ENCODE measurements around the gene STX2.

STX2 gene

DNA sequence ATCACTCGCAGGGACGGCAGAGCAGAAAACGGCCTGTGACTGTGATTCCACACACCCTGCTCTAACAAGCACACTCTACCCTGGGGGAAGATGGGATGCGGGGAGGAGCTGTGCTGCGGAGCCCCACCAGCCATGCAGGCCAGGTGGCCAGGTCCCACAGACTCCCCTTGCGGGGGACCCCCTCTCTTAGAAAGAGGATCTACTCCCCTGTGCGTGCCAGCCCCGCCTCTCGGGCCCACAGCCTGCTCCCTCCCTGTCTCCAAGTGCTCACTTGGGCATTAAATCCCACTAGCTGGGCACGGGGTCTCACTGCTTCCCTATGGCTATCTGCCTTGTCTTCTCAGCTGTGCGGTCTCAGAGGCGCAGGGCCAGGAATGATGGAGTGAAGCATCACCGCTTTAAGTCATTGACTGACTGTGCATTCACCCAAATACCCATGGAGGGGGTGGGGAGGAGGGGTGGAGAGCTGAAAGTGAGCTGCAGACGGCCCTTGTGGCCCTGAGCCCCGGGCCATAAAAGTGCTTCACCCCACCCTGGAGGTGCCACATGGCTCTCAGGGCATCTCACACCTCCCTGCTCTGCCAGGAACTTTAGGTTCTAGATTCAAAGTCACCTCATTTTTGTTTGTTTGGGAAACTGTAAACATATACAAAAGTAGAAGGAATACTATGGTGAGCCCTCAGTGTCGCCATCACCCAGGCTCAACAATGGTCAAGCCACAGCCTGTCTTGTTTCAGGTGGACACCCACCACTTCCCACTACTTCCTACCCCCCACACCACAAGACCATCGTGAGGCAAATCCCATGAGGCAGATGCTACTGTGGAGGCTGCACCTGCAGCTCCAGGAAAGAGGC, 9.4 kb downstream of the STX2 start:
- DNase-seq (ENCODE audit: low read depth), result no peak
- TF ChIP-seq CTCF (conservative IDR thresholded peaks at IDR 0.05; ENCODE audit: low read depth, low read length), result no peak
- no peak overlapping the region for H3K4me3 ChIP-seq (ENCODE audit: low read depth, low read length)

DNA sequence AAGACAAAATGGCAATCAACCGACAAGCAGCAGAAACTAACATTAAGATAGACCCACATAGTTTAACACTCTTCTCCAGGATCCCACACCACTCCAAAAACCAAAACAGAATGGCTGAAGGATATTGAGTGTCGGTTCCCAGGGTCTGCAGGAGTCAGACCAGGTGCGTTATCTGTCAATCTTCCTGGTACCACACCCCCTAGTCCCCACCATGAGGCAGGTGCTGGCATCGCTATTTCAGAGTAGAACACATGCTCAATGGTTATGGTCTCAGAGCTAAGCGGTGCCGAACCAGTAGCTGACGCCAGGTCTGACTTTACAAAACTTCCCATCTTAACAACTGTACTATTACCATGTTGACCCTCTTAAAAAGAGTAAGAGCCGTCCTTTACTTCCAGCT, 10.2 kb downstream of the STX2 start:
- H3K4me3 ChIP-seq (ENCODE audit: low read depth, low read length), result no peak overlapping the region
- TF ChIP-seq CTCF (conservative IDR thresholded peaks at IDR 0.05; ENCODE audit: low read depth, low read length), result no peak
- DNase-seq (ENCODE audit: low read depth), result no peak

DNA sequence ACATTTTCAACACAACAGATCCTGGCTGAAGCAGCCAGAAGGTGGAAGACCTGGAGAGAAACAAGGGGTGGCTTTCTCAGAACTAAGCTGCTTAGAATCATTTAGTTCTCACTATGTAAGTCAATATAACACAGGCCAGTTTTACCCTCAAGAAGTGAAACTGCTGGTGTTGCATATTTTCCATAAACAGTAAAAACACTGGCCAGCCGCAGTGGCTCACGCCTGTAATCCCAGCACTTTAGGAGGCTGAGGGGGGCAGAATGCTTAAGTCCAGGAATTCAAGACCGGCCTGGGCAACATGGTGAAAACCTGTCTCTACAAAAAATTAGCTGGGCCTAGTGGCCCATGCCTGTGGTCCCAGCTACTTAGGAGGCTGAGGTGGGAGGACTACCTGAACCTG, 11.6 kb downstream of the STX2 start:
- peak; percentile 33 for DNase-seq (ENCODE audit: low read depth)
- H3K4me3 ChIP-seq (ENCODE audit: low read depth, low read length), result no peak overlapping the region

DNA sequence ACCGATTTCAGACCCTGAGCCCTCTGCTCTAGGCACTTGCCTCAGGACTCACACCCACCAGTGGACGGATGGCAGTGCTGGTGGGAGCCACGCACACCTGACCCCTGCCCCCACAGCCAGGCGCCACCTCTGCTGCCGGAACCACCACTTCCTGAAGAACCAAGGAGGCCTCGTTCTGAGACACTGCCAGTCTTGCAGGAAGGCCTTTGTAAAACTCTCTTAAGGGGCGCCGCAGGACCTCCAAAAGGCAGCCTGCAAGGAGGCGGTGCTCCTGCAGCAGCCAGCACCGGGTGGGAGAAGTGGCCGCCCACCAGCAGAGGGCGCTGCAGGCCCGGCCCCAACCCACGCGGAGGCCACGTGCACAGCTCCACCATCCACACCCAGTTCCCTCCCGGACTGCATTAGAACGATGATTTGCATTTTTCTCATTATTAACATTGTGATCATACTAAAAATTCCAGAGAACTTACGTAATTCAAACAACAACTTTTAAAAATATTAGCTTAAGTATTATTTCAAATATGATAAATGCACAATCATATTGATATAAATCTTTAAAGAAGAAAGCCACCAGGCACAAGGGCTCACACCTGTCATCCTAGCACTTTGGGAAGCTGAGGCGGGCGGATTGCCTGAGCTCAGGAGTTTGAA, 12.8 kb downstream of the STX2 start:
- DNase-seq (ENCODE audit: low read depth), result peak; percentile 78
- TF ChIP-seq CTCF (conservative IDR thresholded peaks at IDR 0.05; ENCODE audit: low read depth, low read length), result peak; percentile 84
- H3K4me3 ChIP-seq (ENCODE audit: low read depth, low read length), result no peak overlapping the region

More for the DNA sequence above, 11.6 kb downstream of the STX2 start:
- TF ChIP-seq CTCF (conservative IDR thresholded peaks at IDR 0.05; ENCODE audit: low read depth, low read length), result no peak

DNA sequence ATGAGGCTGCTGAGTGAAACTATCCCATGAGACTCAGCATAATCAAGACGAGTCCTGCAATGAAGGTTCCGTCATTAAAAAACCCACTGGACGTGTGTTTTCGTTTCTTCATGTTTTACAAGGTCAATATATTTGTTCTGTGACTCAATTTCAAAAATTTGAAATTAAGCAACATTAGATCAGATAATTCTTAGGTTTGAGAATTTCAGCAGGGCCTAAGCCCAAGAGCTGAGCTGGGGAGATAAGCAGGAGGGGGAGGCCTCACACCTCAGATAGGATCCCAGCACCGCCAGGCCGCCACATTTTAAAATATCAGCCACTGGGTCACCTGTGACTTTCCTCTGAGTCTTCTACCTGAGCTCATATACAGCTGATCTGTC, 13.3 kb downstream of the STX2 start:
- H3K4me3 ChIP-seq (ENCODE audit: low read depth, low read length), result no peak overlapping the region
- DNase-seq (ENCODE audit: low read depth), result peak; percentile 17
- no peak for TF ChIP-seq CTCF (conservative IDR thresholded peaks at IDR 0.05; ENCODE audit: low read depth, low read length)

DNA sequence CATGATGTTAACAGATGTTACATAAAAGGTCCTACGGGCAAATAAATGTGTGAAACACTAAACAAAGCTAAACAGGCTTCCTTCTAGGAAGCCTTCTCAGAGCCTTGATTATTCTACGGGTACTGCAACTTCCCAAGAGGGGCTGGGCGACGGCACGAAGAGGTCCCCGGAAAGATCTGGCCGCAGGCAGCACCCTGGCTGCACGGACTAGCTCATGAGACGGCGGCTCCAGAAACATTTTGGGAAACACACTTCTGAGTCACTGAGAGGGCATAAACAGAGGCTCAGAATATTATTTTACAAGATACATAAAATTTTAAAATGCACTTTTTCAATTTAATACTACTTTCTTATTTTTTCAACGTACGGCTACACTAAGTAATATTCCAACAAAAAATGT, 19.4 kb downstream of the STX2 start:
- no peak overlapping the region for H3K4me3 ChIP-seq (ENCODE audit: low read depth, low read length)
- no peak for TF ChIP-seq CTCF (conservative IDR thresholded peaks at IDR 0.05; ENCODE audit: low read depth, low read length)
- DNase-seq (ENCODE audit: low read depth), result no peak
